ENCODE results near the gene THBS1.

Gene THBS1

GRCh38 chr15:39587731-39588530 lies 7.1 kb downstream of the THBS1 start:
- DNase-seq (ENCODE audit: extremely low read depth in 1 of 2, low read depth in 1 of 2): no peak

- DNase-seq (ENCODE audit: extremely low read depth in 1 of 2, low read depth in 1 of 2): no peak
These were observed 7.8 kb downstream of the THBS1 start for GRCh38 chr15:39588531-39589192.

- no peak for DNase-seq (ENCODE audit: extremely low read depth in 1 of 2, low read depth in 1 of 2)
These were observed 8.4 kb downstream of the THBS1 start for GRCh38 chr15:39589193-39589814.

- no peak for DNase-seq (ENCODE audit: extremely low read depth in 1 of 2, low read depth in 1 of 2)
These were observed 9.2 kb downstream of the THBS1 start for GRCh38 chr15:39589815-39590644.

- DNase-seq (ENCODE audit: extremely low read depth in 1 of 2, low read depth in 1 of 2): no peak
These were observed 10.4 kb downstream of the THBS1 start for GRCh38 chr15:39591141-39591895.

GRCh38 chr15:39591896-39592315 lies 11.0 kb downstream of the THBS1 start:
- no peak for DNase-seq (ENCODE audit: extremely low read depth in 1 of 2, low read depth in 1 of 2)

GRCh38 chr15:39592500-39592899 lies 11.6 kb downstream of the THBS1 start:
- DNase-seq (ENCODE audit: extremely low read depth in 1 of 2, low read depth in 1 of 2): no peak

GRCh38 chr15:39593071-39593655 lies 12.3 kb downstream of the THBS1 start:
- DNase-seq (ENCODE audit: extremely low read depth in 1 of 2, low read depth in 1 of 2): no peak

GRCh38 chr15:39593656-39594445 lies 13.0 kb downstream of the THBS1 start:
- DNase-seq (ENCODE audit: extremely low read depth in 1 of 2, low read depth in 1 of 2): no peak

- DNase-seq (ENCODE audit: extremely low read depth in 1 of 2, low read depth in 1 of 2): no peak
These were observed 13.8 kb downstream of the THBS1 start for GRCh38 chr15:39594446-39595337.

GRCh38 chr15:39595338-39596221 lies 14.7 kb downstream of the THBS1 start:
- DNase-seq (ENCODE audit: extremely low read depth in 1 of 2, low read depth in 1 of 2): no peak

- no peak for DNase-seq (ENCODE audit: extremely low read depth in 1 of 2, low read depth in 1 of 2)
These were observed 15.6 kb downstream of the THBS1 start for GRCh38 chr15:39596358-39597051.

GRCh38 chr15:39597336-39597735 lies 16.5 kb downstream of the THBS1 start:
- no peak for DNase-seq (ENCODE audit: extremely low read depth in 1 of 2, low read depth in 1 of 2)

GRCh38 chr15:39597751-39598185 lies 16.9 kb downstream of the THBS1 start:
- DNase-seq (ENCODE audit: extremely low read depth in 1 of 2, low read depth in 1 of 2): no peak

- no peak for DNase-seq (ENCODE audit: extremely low read depth in 1 of 2, low read depth in 1 of 2)
These were observed 17.4 kb downstream of the THBS1 start for GRCh38 chr15:39598186-39598850.

All from stimulated activated CD8-positive, alpha-beta memory T cell treated with anti-CD3 and anti-CD28 coated beads, Interleukin-7, amount 100 ng/mL, for 48 hours (primary cell).